Activated CD4-positive, alpha-beta T cell treated with anti-CD3 and anti-CD28 coated beads, Interleukin-2, amount 10 ng/mL, durations not matched to agents 7 days and 5 days (primary cell): ENCODE data around the gene WIZ. TPM values are rescaled to one million over a fixed set of nuclear protein-coding genes. Genes with fewer than 3 reads are reported as not detected.

ENCODE experiments used
- CTCF ChIA-PET: fragments of 350-600 bp; sonication (Branson Sonifier 250); formaldehyde crosslinking; loops from one replicate; lab custom pipeline; 2021; ENCODE audit warnings: antibody characterized with exemption; lab: Charles Lee
- POLR2A ChIA-PET: fragments of 350-600 bp; sonication (Branson Sonifier 250); formaldehyde crosslinking; loops from one replicate; lab custom pipeline; 2021; ENCODE audit warnings: antibody characterized with exemption; lab: Charles Lee
- DNase-seq: peaks from one replicate; pipeline ENCODE4 v3.0.0-alpha.2; 2020
- H3K27ac Mint-ChIP-seq: one replicate; pipeline ENCODE4 v1.8.0; 2021; ENCODE audit warnings: mild to moderate bottlenecking, moderate library complexity, mixed read lengths
- H3K27me3 Mint-ChIP-seq: one replicate; pipeline ENCODE4 v1.8.0; 2021; ENCODE audit warnings: mixed read lengths
- H3K36me3 Mint-ChIP-seq: one replicate; pipeline ENCODE4 v1.8.0; 2021; ENCODE audit warnings: low read depth, mixed read lengths
- H3K4me1 Mint-ChIP-seq: one replicate; pipeline ENCODE4 v1.8.0; 2021; ENCODE audit warnings: mixed read lengths
- H3K4me3 Mint-ChIP-seq: one replicate; pipeline ENCODE4 v1.8.0; 2021; ENCODE audit warnings: mild to moderate bottlenecking, moderate library complexity, mixed read lengths
- H3K9me3 Mint-ChIP-seq: one replicate; pipeline ENCODE4 v1.8.0; 2021; ENCODE audit warnings: mixed read lengths
- microRNA-seq: library from miRNA; unstranded; fragments of <30 nt; microRNA quantifications from one replicate; pipeline ENCODE4 v1.2.0, GENCODE V29; 2021; ENCODE audit warnings: borderline microRNAs expressed, borderline replicate concordance
- total RNA-seq, 2 experiments: library from RNA; stranded (reverse); gene quantifications; one replicate each; pipeline ENCODE4 v1.2.3, GENCODE V29; 2021

WIZ gene
- total RNA-seq, 2 experiments from 2014 or later, result 28.7 to 31.6 TPM

DNA sequence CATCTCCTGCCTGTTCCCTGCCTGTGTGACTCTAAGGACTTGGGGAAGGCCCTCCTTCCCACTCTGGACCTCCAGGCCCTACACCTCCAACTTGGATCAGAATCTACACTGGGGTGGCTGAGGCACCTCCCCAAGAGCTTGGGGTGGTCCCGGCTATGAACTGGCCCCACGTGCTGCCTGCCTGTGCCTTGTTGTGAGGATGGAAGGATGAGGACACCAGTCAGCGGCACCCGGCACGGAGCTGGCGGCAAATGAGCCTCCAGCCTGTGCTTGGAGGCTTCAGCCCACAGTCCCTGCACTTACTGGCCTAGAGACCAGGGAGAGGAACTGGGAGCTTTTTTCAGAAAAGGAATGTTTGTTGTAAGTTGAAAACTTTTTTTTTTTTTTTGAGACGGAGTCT, 78.6 kb downstream of the WIZ start:
- CTCF ChIA-PET, result interaction anchor here (0.6 to 0.7 kb wide), 2 partner anchors 67 to 162 kb away, joined by 3 read pairs; no protein-coding TSS in a partner anchor
- POLR2A ChIA-PET, result interaction anchor here (0.6 kb wide), 1 partner anchor 54 kb away, joined by 6 read pairs; no protein-coding TSS in a partner anchor
- Mint-ChIP-seq H3K27me3 (no peaks in the 10 kb centered on the region), H3K27ac (no peak overlapping the region), H3K9me3 (no peaks in the 10 kb centered on the region), H3K4me3 (no peak overlapping the region), H3K36me3 (peaks cover 22% of the 10 kb centered on the region), H3K4me1 (no peaks in the 10 kb centered on the region)
- no peak for DNase-seq

Small RNA genes lying within 50 kb of the gene (microRNA-seq; reads per million reads assigned to microRNA genes)
- gene MIR1470, result not detected

Other genes starting within 250 kb of the WIZ start
- not detected for gene NOTCH3, start 249.0 kb downstream of the WIZ start, total RNA-seq
- under 1 TPM; 0.32 to 0.42 TPM for gene EPHX3, start 217.5 kb downstream of the WIZ start, total RNA-seq
- 100 to 1,000 TPM; 114 to 115 TPM for gene BRD4, start 117.4 kb downstream of the WIZ start, total RNA-seq
- 10 to 100 TPM; 54.5 to 57.1 TPM for gene AKAP8, start 70.2 kb downstream of the WIZ start, total RNA-seq
- 10 to 100 TPM; 84.3 to 96.7 TPM for gene AKAP8L, start 31.0 kb downstream of the WIZ start, total RNA-seq
- 100 to 1,000 TPM; 120 to 123 TPM for gene RASAL3, start 14.6 kb upstream of the WIZ start, total RNA-seq
- gene PGLYRP2, start 29.5 kb upstream of the WIZ start, total RNA-seq, result under 1 TPM in 1 of 2 experiments, not detected in 1; 0.08 TPM
- under 1 TPM; 0.67 to 0.87 TPM for gene CYP4F22, start 58.6 kb upstream of the WIZ start, total RNA-seq
- not detected for gene CYP4F8, start 165.3 kb upstream of the WIZ start, total RNA-seq
- under 1 TPM; 0.15 to 0.23 TPM for gene CYP4F3, start 190.9 kb upstream of the WIZ start, total RNA-seq
- under 1 TPM in 1 of 2 experiments, not detected in 1; 0.10 TPM for gene CYP4F12, start 223.1 kb upstream of the WIZ start, total RNA-seq